ENCODE measurements around the gene GANAB. TPM values are rescaled to one million over a fixed set of nuclear protein-coding genes. Genes with fewer than 3 reads are reported as not detected.
A peak's percentile ranks its signal among the peaks of the same experiment; 100 is the strongest.

Gene GANAB
- total and polyA plus RNA-seq, 2 of the 13 experiments (the other 11 are each of a cell fraction or from before 2014, with no cell fraction given) = 99.5 to 234 TPM

- TF ChIP-seq ZNF318 (CRISPR knock-in tag; IDR thresholded peaks at IDR 0.05) (0 out of 2 replicates have a peak, but pooled peaks have one; percentile 76), SIX1 (CRISPR knock-in tag; IDR thresholded peaks at IDR 0.05; ENCODE audit: borderline replicate concordance) (0 out of 2 replicates have a peak, but pooled peaks have one; percentile 19), HMGA1 (CRISPR knock-in tag; conservative IDR thresholded peaks at IDR 0.05) (no peak), HNF1B (CRISPR knock-in tag; IDR thresholded peaks at IDR 0.05) (peak; percentile 46; the same call in 1 of the 2 replicates), HHEX (CRISPR knock-in tag; IDR thresholded peaks at IDR 0.05) (no peak), ZNF747 (CRISPR knock-in tag; IDR thresholded peaks at IDR 0.05; ENCODE audit: borderline replicate concordance) (no peak), TERF1 (CRISPR knock-in tag; IDR thresholded peaks at IDR 0.05) (no peak), HINFP (CRISPR knock-in tag; IDR thresholded peaks at IDR 0.05; ENCODE audit: low read depth) (no peak), ZBTB42 (CRISPR knock-in tag; IDR thresholded peaks at IDR 0.05) (peak; percentile 76; the same call in 1 of the 2 replicates), FOXJ3 (CRISPR knock-in tag; IDR thresholded peaks at IDR 0.05; ENCODE audit: borderline replicate concordance) (no peak), ZFX (CRISPR knock-in tag; IDR thresholded peaks at IDR 0.05; ENCODE audit: low read depth) (peak; percentile 91)
These were observed 18.7 kb upstream of the GANAB start, which contains the start of the genes C11orf98 and CSKMT (continued) for GRCh38 chr11:62665075-62665598.
